Fibroblast of the aortic adventitia (primary cell): ENCODE data around the gene LILRA2. TPM values are rescaled to one million over a fixed set of nuclear protein-coding genes. Genes with fewer than 3 reads are reported as not detected.
"Not testable (repeated sequence)": the region's sequence is repeated elsewhere in the genome, so short reads cannot be mapped to it uniquely, and the experiment has no call there.

Experiments
- DNase-seq: peaks from one replicate; pipeline ENCODE4 v3.0.0-alpha.2; 2010; ENCODE audit warnings: low read depth
- H3K4me3 ChIP-seq: 2 replicates; pipeline ENCODE4 v1.5.1; 2011; ENCODE audit warnings: low read depth, mild to moderate bottlenecking, control low read depth, low read length, moderate library complexity
- total RNA-seq: library from RNA; depleted of rRNA; stranded (reverse); fragments of >200 nt; gene quantifications from 2 replicates; pipeline ENCODE4 v1.2.3, GENCODE V29; 2012; ENCODE audit warnings: low replicate concordance
- TF ChIP-seq, protein P1 (sequence below): IDR thresholded peaks from 2 replicates; pipeline ENCODE4 v1.5.1; 2011; ENCODE audit warnings: mild to moderate bottlenecking, low read length, control low read depth, inconsistent platforms; ENCODE audit not compliant: insufficient read depth

The LILRA2 gene
- total RNA-seq, 1 donor, result not detected

- TF ChIP-seq, protein P1, sequence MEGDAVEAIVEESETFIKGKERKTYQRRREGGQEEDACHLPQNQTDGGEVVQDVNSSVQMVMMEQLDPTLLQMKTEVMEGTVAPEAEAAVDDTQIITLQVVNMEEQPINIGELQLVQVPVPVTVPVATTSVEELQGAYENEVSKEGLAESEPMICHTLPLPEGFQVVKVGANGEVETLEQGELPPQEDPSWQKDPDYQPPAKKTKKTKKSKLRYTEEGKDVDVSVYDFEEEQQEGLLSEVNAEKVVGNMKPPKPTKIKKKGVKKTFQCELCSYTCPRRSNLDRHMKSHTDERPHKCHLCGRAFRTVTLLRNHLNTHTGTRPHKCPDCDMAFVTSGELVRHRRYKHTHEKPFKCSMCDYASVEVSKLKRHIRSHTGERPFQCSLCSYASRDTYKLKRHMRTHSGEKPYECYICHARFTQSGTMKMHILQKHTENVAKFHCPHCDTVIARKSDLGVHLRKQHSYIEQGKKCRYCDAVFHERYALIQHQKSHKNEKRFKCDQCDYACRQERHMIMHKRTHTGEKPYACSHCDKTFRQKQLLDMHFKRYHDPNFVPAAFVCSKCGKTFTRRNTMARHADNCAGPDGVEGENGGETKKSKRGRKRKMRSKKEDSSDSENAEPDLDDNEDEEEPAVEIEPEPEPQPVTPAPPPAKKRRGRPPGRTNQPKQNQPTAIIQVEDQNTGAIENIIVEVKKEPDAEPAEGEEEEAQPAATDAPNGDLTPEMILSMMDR, result no peak
- H3K4me3 ChIP-seq, result no peak overlapping the region
- DNase-seq, result no peak
These were observed 3.3 kb upstream of the LILRA2 start for GRCh38 chr19:54570316-54570715.

DNA sequence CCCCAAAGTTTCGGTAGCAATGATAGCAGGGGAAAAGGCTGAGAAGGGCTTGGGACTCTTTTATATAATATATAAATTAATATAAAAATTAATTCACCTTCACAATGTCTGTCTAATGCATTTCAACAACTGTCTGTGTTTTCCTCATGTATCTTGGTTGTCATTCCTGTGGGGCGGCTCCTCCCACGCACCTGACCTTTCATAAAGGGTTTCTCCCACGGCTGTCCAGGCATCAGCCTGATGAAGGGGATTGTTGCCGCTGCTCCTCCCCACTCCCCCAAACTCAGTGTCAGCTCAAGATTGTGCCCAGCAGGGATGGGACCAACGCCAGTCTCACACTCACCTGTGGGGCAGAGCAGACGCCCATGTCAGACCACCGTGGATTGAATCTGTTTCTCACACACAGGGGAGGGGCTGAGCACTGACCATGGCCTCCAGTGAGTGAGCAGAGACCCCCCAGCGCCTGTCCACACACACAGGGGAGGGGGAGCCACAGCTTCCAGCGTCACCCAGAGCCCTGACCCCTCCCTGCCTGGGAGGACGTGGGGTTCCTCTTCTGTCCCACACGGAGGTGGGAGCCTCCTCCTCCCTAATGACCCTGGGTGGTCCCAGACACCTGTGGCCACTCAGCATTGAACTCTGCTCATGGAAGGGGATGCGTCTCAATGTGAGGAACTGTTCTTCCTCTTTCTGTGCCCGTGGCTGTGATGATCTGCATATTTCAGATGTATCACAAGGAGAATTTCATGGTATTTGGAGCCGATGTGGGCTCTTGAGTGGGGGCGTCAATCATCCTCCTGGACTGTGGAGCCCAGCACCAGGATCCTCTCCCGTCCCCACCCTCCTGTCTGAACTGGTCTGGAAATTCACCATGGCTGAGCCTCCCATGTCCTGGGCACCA, 1.6 kb upstream of the LILRA2 start:
- DNase-seq, H3K4me3 ChIP-seq: not testable (repeated sequence)

DNA sequence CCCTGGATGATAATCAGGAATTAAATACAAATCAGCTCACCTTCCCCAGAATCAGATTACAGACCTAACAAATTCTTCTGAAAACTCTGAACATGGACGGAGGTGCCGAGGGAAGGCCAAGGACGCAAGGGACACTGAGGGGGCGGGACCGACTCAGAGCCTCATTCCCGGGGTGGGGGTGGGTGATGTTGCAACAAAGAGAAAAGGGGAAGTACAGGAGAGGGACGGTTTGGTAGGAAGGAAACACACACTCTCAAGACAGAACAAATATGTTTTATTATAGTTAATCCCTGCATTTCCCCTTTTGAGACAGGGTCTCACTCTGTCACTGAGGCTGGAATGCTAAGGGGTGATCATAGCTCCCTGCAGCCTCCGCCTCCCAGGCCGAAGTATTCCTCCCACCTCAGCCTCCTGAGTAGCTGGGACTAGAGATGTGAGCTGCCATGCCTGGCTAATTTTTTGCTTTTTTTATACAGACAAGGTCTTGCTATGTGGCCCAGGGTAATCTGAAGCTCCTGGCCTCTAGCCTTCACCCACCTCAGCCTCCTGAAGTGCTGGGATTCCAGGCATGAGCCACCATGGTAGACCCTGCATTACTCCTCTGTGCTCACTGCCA, 786 bp upstream of the LILRA2 start:
- no peak for DNase-seq
- TF ChIP-seq, protein P1, result no peak
- no peak overlapping the region for H3K4me3 ChIP-seq

DNA sequence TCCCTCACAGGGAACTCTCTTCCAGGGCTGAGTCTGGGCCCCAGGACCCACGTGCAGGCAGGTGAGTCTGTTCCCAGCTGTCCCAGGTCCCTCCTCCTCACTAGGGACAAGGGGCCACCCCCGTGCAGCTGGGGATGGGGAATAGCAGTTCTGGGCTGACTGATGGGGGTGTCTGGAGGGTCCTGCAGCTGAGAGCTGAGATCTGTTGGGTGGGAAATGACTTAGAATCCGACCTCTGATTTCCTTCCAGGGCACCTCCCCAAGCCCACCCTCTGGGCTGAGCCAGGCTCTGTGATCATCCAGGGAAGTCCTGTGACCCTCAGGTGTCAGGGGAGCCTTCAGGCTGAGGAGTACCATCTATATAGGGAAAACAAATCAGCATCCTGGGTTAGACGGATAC, 461 bp downstream of the LILRA2 start:
- no peak overlapping the region for H3K4me3 ChIP-seq
- TF ChIP-seq, protein P1, result no peak
- DNase-seq, result no peak

DNA sequence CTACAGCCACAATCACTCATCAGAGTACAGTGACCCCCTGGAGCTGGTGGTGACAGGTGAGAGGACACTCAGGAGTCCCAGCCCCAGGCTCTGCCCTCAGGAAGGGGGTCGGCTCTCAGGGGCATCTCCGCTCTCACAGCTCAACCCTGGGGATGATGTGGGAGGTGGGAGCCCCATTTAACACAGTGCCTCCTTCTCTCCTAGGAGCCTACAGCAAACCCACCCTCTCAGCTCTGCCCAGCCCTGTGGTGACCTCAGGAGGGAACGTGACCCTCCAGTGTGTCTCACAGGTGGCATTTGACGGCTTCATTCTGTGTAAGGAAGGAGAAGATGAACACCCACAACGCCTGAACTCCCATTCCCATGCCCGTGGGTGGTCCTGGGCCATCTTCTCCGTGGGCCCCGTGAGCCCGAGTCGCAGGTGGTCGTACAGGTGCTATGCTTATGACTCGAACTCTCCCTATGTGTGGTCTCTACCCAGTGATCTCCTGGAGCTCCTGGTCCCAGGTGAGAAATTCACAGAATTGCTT, 1.0 kb downstream of the LILRA2 start:
- TF ChIP-seq, protein P1, result no peak
- H3K4me3 ChIP-seq, result no peak overlapping the region
- DNase-seq, result no peak

GRCh38 chr19:54575205-54575604, 1.6 kb downstream of the LILRA2 start:
- DNase-seq, H3K4me3 ChIP-seq: not testable (repeated sequence)

DNA sequence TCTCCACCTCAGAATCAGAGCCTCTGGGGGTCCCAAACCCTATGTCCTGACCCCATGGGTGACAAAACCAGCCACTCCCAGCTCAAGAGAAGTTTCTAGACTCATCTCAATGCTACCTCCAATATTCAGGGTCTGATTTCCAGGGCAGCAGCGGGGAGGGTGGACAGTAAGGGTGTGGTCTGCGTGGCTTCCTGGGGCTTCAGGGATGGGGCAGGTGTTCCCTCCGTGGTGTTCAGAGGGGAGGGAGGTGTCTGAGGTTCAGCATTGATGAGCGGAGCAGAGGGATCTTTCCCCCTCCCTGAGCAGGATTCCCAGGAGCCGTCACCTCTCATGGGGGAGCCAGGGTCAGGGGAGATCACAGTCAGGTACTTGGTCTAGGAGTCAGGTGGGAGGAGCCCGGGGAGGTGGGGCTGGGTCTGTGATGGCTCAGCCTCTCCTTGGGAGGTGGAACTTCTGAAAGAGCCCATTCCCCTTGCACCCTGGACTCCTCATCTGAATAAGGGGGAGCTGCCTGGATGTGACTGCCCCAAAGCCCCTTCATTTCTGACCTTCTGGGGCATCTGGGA, 2.9 kb downstream of the LILRA2 start:
- DNase-seq, result no peak
- no peak overlapping the region for H3K4me3 ChIP-seq
- TF ChIP-seq, protein P1, result no peak
